ENCODE measurements around the gene DENND1A. TPM values are rescaled to one million over a fixed set of nuclear protein-coding genes. Genes with fewer than 3 reads are reported as not detected.

Gene DENND1A
- total RNA-seq, 1 donor from 2014 or later: 12.7 TPM

GRCh38 chr9:123823194-123823947, 106.6 kb downstream of the DENND1A start:
- Histone ChIP-seq H3K4me1 (ENCODE audit: insufficient read depth, low read length) (no peaks in the 10 kb centered on the region), H3K4me3 (ENCODE audit: insufficient read depth, low read depth, low read length) (no peak overlapping the region), H2AFZ (ENCODE audit: low read depth, low read length) (no peak overlapping the region), H3K79me2 (ENCODE audit: insufficient read depth, low read length) (no peaks in the 10 kb centered on the region), H3K9me3 (ENCODE audit: insufficient read depth, low read depth, low read length) (no peaks in the 10 kb centered on the region), H3K9ac (ENCODE audit: low read length) (no peak overlapping the region), H3K27ac (ENCODE audit: low read depth, low read length) (no peak overlapping the region), H3K36me3 (ENCODE audit: insufficient read depth, low read length) (no peaks in the 10 kb centered on the region), H3K27me3 (ENCODE audit: insufficient read depth, low read length) (no peaks in the 10 kb centered on the region), H3K4me2 (ENCODE audit: low read length) (no peak overlapping the region), H4K20me1 (ENCODE audit: insufficient read depth, low read length) (no peaks in the 10 kb centered on the region)
- DNase-seq (ENCODE audit: low read depth) (no peak), FAIRE-seq (peak; percentile 47)
- no peaks in the 10 kb centered on the region for H3K9me3 Mint-ChIP-seq (ENCODE audit: unreplicated experiment)
- H3K36me3 Mint-ChIP-seq (ENCODE audit: low read depth, unreplicated experiment): peaks cover 3% of the 10 kb centered on the region
- no peaks in the 10 kb centered on the region for H3K4me1 Mint-ChIP-seq (ENCODE audit: low read depth, unreplicated experiment)
- TF ChIP-seq EZH2 (IDR thresholded peaks at IDR 0.05; ENCODE audit: insufficient read depth, low read length) (no peak), CTCF (IDR thresholded peaks at IDR 0.05; ENCODE audit: insufficient read depth, low read depth, low read length) (no peak)
- no peaks in the 10 kb centered on the region for H3K27me3 Mint-ChIP-seq (ENCODE audit: low read depth, unreplicated experiment)
- H3K4me3 Mint-ChIP-seq (ENCODE audit: unreplicated experiment): no peak overlapping the region
- no peak overlapping the region for H3K27ac Mint-ChIP-seq (ENCODE audit: unreplicated experiment)

- Histone ChIP-seq H3K4me1 (ENCODE audit: insufficient read depth, low read length) (no peaks in the 10 kb centered on the region), H3K9ac (ENCODE audit: low read length) (no peak overlapping the region), H2AFZ (ENCODE audit: low read depth, low read length) (no peak overlapping the region), H4K20me1 (ENCODE audit: insufficient read depth, low read length) (no peaks in the 10 kb centered on the region), H3K27ac (ENCODE audit: low read depth, low read length) (no peak overlapping the region), H3K4me2 (ENCODE audit: low read length) (no peak overlapping the region), H3K9me3 (ENCODE audit: insufficient read depth, low read depth, low read length) (no peaks in the 10 kb centered on the region), H3K27me3 (ENCODE audit: insufficient read depth, low read length) (no peaks in the 10 kb centered on the region), H3K4me3 (ENCODE audit: insufficient read depth, low read depth, low read length) (no peak overlapping the region), H3K36me3 (ENCODE audit: insufficient read depth, low read length) (no peaks in the 10 kb centered on the region), H3K79me2 (ENCODE audit: insufficient read depth, low read length) (no peaks in the 10 kb centered on the region)
- Mint-ChIP-seq H3K27me3 (ENCODE audit: low read depth, unreplicated experiment) (no peaks in the 10 kb centered on the region), H3K4me1 (ENCODE audit: low read depth, unreplicated experiment) (no peaks in the 10 kb centered on the region), H3K9me3 (ENCODE audit: unreplicated experiment) (no peaks in the 10 kb centered on the region), H3K27ac (ENCODE audit: unreplicated experiment) (no peak overlapping the region), H3K36me3 (ENCODE audit: low read depth, unreplicated experiment) (peaks cover 2% of the 10 kb centered on the region), H3K4me3 (ENCODE audit: unreplicated experiment) (no peak overlapping the region)
- DNase-seq (ENCODE audit: low read depth) (no peak), FAIRE-seq (no peak)
- TF ChIP-seq CTCF (IDR thresholded peaks at IDR 0.05; ENCODE audit: insufficient read depth, low read depth, low read length): no peak
- no peak for TF ChIP-seq EZH2 (IDR thresholded peaks at IDR 0.05; ENCODE audit: insufficient read depth, low read length)
These were observed 108.3 kb downstream of the DENND1A start for GRCh38 chr9:123821619-123822018.

- no peaks in the 10 kb centered on the region for H3K79me2 ChIP-seq (ENCODE audit: insufficient read depth, low read length)
- H3K36me3 ChIP-seq (ENCODE audit: insufficient read depth, low read length): no peaks in the 10 kb centered on the region
- H3K4me2 ChIP-seq (ENCODE audit: low read length): no peak overlapping the region
- H3K27ac ChIP-seq (ENCODE audit: low read depth, low read length): no peak overlapping the region
- TF ChIP-seq EZH2 (IDR thresholded peaks at IDR 0.05; ENCODE audit: insufficient read depth, low read length): no peak
- no peak for TF ChIP-seq CTCF (IDR thresholded peaks at IDR 0.05; ENCODE audit: insufficient read depth, low read depth, low read length)
- no peak overlapping the region for H3K9ac ChIP-seq (ENCODE audit: low read length)
- H3K9me3 ChIP-seq (ENCODE audit: insufficient read depth, low read depth, low read length): no peaks in the 10 kb centered on the region
- H3K27me3 ChIP-seq (ENCODE audit: insufficient read depth, low read length): no peaks in the 10 kb centered on the region
- DNase-seq (ENCODE audit: low read depth): no peak
- no peaks in the 10 kb centered on the region for H4K20me1 ChIP-seq (ENCODE audit: insufficient read depth, low read length)
- H3K4me3 ChIP-seq (ENCODE audit: insufficient read depth, low read depth, low read length): no peak overlapping the region
- no peak overlapping the region for H3K4me3 Mint-ChIP-seq (ENCODE audit: unreplicated experiment)
- no peak overlapping the region for H3K27ac Mint-ChIP-seq (ENCODE audit: unreplicated experiment)
- no peaks in the 10 kb centered on the region for H3K4me1 Mint-ChIP-seq (ENCODE audit: low read depth, unreplicated experiment)
- H3K36me3 Mint-ChIP-seq (ENCODE audit: low read depth, unreplicated experiment): no peaks in the 10 kb centered on the region
- H3K4me1 ChIP-seq (ENCODE audit: insufficient read depth, low read length): no peaks in the 10 kb centered on the region
- no peak overlapping the region for H2AFZ ChIP-seq (ENCODE audit: low read depth, low read length)
- H3K27me3 Mint-ChIP-seq (ENCODE audit: low read depth, unreplicated experiment): no peaks in the 10 kb centered on the region
- no peak for FAIRE-seq
- no peaks in the 10 kb centered on the region for H3K9me3 Mint-ChIP-seq (ENCODE audit: unreplicated experiment)
These were observed 109.8 kb downstream of the DENND1A start for GRCh38 chr9:123820139-123820538.

Measured in astrocyte (in vitro differentiated cells and primary cell).